Type B pancreatic cell (in vitro differentiated cells): ENCODE results near the gene RHOBTB3. TPM values are rescaled to one million over a fixed set of nuclear protein-coding genes. Genes with fewer than 3 reads are reported as not detected.
A peak's percentile ranks its signal among the peaks of the same experiment; 100 is the strongest.

Experiments
- DNase-seq: peaks from one replicate; pipeline ENCODE4 v3.0.0; 2021; ENCODE audit warnings: mixed read lengths; ENCODE audit not compliant: unreplicated experiment; ENCODE audit errors: extremely low spot score
- H3K27ac Mint-ChIP-seq: 2 replicates; pipeline ENCODE4 v1.8.0; 2021; ENCODE audit warnings: mild to moderate bottlenecking, mixed read lengths
- H3K27me3 Mint-ChIP-seq: 2 replicates; pipeline ENCODE4 v1.8.0; 2021; ENCODE audit warnings: mixed read lengths
- H3K36me3 Mint-ChIP-seq: 2 replicates; pipeline ENCODE4 v1.8.0; 2021; ENCODE audit warnings: mixed read lengths
- H3K4me1 Mint-ChIP-seq: one replicate; pipeline ENCODE4 v1.8.0; 2021; ENCODE audit warnings: mixed read lengths; ENCODE audit not compliant: unreplicated experiment
- H3K4me3 Mint-ChIP-seq: 2 replicates; pipeline ENCODE4 v1.8.0; 2021; ENCODE audit warnings: mild to moderate bottlenecking, mixed read lengths
- H3K9me3 Mint-ChIP-seq: 2 replicates; pipeline ENCODE4 v1.8.0; 2021; ENCODE audit warnings: mixed read lengths
- total RNA-seq: library from RNA; stranded (reverse); gene quantifications from 2 replicates; pipeline ENCODE4 v1.2.1, GENCODE V29; 2021; ENCODE audit warnings: low replicate concordance
- TF ChIP-seq, protein P1 (sequence below): fragments of 200-600 bp; sonication (generic); conservative IDR thresholded peaks from 2 replicates; pipeline ENCODE4 v1.5.0; 2021; ENCODE audit warnings: antibody characterized with exemption, mild to moderate bottlenecking

The RHOBTB3 gene
- total RNA-seq, 1 donor from 2014 or later, result 76.3 TPM

DNA sequence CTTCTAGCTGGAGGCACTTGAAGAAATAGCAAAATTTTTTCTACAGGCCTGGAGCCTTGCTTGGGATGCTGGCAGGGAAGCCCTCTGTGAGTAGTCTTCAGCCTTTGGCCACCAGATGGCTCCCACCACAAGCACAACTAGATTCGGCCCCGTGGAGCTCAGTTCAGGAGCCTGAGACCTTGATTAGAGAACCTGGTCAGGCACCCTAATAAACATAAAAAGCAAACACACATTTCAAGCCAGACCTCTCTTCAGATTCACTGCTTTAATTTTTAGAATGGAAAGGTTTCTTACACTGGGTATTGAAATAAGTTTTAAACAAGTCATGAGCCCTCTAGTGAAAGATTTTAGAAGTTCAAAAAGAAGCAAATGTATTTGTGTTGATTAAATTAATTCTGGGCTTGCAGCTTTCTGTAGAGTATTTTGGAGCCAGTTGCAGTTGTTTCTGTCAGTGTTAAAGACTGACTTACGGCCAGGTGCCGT lies 50.0 kb downstream of the RHOBTB3 start:
- DNase-seq, result no peak
- H3K4me3 Mint-ChIP-seq, result peak overlapping the region; percentile 26
- H3K27ac Mint-ChIP-seq, result peak overlapping the region; percentile 42
- no peaks in the 10 kb centered on the region for H3K9me3 Mint-ChIP-seq
- no peaks in the 10 kb centered on the region for H3K27me3 Mint-ChIP-seq
- peaks cover 36% of the 10 kb centered on the region for H3K36me3 Mint-ChIP-seq
- TF ChIP-seq, protein P1, sequence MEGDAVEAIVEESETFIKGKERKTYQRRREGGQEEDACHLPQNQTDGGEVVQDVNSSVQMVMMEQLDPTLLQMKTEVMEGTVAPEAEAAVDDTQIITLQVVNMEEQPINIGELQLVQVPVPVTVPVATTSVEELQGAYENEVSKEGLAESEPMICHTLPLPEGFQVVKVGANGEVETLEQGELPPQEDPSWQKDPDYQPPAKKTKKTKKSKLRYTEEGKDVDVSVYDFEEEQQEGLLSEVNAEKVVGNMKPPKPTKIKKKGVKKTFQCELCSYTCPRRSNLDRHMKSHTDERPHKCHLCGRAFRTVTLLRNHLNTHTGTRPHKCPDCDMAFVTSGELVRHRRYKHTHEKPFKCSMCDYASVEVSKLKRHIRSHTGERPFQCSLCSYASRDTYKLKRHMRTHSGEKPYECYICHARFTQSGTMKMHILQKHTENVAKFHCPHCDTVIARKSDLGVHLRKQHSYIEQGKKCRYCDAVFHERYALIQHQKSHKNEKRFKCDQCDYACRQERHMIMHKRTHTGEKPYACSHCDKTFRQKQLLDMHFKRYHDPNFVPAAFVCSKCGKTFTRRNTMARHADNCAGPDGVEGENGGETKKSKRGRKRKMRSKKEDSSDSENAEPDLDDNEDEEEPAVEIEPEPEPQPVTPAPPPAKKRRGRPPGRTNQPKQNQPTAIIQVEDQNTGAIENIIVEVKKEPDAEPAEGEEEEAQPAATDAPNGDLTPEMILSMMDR, result peak; percentile 89
- H3K4me1 Mint-ChIP-seq, result peaks cover 7% of the 10 kb centered on the region

DNA sequence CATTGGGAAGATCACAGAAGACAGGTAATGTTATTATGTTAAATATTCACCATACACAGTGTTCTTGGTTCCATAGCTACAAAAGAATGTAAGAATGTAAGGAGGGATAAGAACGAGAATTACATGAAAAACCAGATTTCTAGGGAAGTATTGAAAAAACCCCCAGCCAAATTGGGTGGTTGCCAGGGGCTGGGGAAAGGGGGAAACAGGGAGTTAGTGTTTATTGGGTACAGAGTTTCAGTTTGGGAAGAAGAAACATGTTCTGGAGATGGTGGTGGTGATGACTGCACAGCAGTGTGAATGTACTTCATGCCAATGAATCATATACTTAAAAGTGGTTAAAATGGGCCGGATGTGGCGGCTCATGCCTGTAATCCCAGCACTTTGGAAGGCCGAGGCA lies 51.0 kb downstream of the RHOBTB3 start:
- DNase-seq, result no peak
- peaks cover 7% of the 10 kb centered on the region for H3K4me1 Mint-ChIP-seq
- TF ChIP-seq, protein P1, result no peak
- peak overlapping the region; percentile 24 for H3K4me3 Mint-ChIP-seq
- H3K9me3 Mint-ChIP-seq, result no peaks in the 10 kb centered on the region
- peak overlapping the region; percentile 61 for H3K27ac Mint-ChIP-seq
- H3K27me3 Mint-ChIP-seq, result no peaks in the 10 kb centered on the region
- H3K36me3 Mint-ChIP-seq, result peaks cover 39% of the 10 kb centered on the region

DNA sequence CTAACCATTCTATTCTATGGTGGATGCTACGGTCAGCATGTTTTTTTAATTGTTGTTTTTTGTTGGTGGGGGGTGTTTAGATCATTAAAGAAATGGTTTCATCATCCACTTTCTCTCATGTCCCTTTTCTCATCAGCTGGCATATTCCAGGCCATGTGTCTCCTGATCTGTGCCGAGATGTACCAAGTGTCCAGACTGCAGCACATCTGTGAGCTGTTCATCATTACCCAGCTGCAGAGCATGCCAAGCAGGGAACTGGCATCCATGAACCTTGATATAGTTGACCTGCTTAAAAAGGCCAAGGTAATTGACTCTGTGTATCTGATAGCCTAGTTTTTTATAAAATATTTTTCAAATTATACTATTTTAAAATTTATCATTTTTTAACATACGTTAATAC lies 52.5 kb downstream of the RHOBTB3 start:
- Mint-ChIP-seq H3K4me3 (no peak overlapping the region), H3K36me3 (peaks cover 43% of the 10 kb centered on the region), H3K27me3 (no peaks in the 10 kb centered on the region), H3K4me1 (peaks cover 7% of the 10 kb centered on the region), H3K27ac (no peak overlapping the region), H3K9me3 (no peaks in the 10 kb centered on the region)
- TF ChIP-seq, protein P1, result no peak
- no peak for DNase-seq

DNA sequence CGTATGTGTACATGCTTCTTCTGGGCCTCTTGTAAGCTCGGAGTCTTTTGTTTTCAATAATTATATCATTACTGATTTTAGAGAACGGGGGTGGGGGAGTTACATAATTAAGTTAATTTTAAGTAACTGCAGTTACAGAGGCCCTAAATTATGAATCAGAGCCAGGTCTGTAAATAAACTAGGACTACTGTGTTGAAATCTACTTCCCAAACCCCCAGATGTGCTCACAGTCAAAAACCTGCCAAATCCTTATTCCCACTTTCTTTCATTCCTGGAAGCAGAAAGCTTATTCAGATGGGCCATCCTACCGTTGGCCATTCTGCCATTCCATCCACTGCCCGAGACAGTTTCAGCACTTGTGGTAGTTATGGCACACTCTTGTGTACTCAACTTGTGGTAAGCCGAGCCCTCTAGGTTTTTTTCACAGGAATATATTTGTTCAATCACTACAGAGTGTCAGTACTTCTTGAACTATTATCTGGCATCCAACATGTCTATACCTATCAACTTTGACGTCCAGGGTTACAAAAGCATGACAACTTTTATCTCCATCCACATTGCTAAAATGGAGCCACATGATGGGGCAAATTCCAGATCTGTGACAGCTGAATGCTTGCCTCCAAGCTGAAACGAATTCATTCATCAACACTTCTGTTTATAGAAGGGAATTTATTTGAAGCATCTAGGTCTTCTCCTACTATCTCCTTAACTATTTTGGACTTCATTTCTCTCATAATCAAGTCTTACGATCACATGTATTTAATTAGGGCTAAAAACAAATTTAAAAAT lies 53.6 kb downstream of the RHOBTB3 start:
- DNase-seq, result no peak
- no peak overlapping the region for H3K27ac Mint-ChIP-seq
- no peak overlapping the region for H3K4me3 Mint-ChIP-seq
- no peaks in the 10 kb centered on the region for H3K9me3 Mint-ChIP-seq
- peaks cover 7% of the 10 kb centered on the region for H3K4me1 Mint-ChIP-seq
- no peaks in the 10 kb centered on the region for H3K27me3 Mint-ChIP-seq
- TF ChIP-seq, protein P1, result no peak
- peaks cover 48% of the 10 kb centered on the region for H3K36me3 Mint-ChIP-seq

DNA sequence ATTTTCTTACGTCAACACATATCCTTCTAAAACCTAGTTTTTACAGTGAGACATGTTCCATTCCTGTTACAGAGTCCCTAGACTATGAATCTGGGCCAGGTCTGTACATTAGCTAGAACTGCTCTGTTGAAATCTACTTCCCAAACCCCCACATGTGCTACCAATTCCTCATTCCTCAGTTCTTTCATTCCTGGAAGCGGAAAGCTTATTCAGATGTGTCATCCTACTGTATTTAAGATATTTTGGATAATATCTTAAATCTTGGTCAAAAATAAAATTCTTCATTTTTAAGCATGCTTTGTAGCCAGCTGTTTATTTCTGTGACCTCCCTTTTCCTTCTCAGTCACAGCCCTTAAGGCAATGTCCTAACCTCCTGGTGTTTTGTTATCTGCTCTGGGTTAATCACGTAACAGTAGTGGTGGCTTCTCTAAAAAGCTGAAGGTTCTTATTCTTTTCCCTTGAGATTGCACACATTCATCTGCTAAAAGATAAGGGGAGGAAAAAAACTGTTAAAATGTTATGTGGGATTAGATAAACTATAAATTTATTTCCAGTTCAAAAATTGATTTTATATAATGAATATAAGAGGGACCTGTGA lies 55.8 kb downstream of the RHOBTB3 start:
- no peak overlapping the region for H3K4me3 Mint-ChIP-seq
- H3K27ac Mint-ChIP-seq, result no peak overlapping the region
- TF ChIP-seq, protein P1, result no peak
- H3K9me3 Mint-ChIP-seq, result no peaks in the 10 kb centered on the region
- H3K36me3 Mint-ChIP-seq, result peaks cover 48% of the 10 kb centered on the region
- H3K4me1 Mint-ChIP-seq, result no peaks in the 10 kb centered on the region
- H3K27me3 Mint-ChIP-seq, result no peaks in the 10 kb centered on the region
- DNase-seq, result no peak
